AG09309 (cell line): ENCODE measurements around the gene AKAP6.
"Not testable (repeated sequence)": the region's sequence is repeated elsewhere in the genome, so short reads cannot be mapped to it uniquely, and the experiment has no call there.

Experiments used
- DNase-seq: peaks from one replicate; pipeline ENCODE4 v3.0.0-alpha.2; 2010; ENCODE audit warnings: low read depth
- H3K4me3 ChIP-seq: 2 replicates; pipeline ENCODE4 v1.5.1; 2011; ENCODE audit warnings: mild to moderate bottlenecking, low read depth, low read length, moderate library complexity; ENCODE audit not compliant: control insufficient read depth
- TF ChIP-seq, protein P1 (sequence below): IDR thresholded peaks from 2 replicates; pipeline ENCODE4 v1.5.1; 2011; ENCODE audit warnings: mild to moderate bottlenecking, low read depth, low read length, inconsistent platforms; ENCODE audit not compliant: insufficient read depth, control insufficient read depth; ENCODE audit errors: missing control alignments

AKAP6 gene

GRCh38 chr14:32383364-32384009 lies 54.4 kb downstream of the AKAP6 start:
- DNase-seq, result no peak
- TF ChIP-seq, protein P1, sequence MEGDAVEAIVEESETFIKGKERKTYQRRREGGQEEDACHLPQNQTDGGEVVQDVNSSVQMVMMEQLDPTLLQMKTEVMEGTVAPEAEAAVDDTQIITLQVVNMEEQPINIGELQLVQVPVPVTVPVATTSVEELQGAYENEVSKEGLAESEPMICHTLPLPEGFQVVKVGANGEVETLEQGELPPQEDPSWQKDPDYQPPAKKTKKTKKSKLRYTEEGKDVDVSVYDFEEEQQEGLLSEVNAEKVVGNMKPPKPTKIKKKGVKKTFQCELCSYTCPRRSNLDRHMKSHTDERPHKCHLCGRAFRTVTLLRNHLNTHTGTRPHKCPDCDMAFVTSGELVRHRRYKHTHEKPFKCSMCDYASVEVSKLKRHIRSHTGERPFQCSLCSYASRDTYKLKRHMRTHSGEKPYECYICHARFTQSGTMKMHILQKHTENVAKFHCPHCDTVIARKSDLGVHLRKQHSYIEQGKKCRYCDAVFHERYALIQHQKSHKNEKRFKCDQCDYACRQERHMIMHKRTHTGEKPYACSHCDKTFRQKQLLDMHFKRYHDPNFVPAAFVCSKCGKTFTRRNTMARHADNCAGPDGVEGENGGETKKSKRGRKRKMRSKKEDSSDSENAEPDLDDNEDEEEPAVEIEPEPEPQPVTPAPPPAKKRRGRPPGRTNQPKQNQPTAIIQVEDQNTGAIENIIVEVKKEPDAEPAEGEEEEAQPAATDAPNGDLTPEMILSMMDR, result no peak
- no peak overlapping the region for H3K4me3 ChIP-seq

DNA sequence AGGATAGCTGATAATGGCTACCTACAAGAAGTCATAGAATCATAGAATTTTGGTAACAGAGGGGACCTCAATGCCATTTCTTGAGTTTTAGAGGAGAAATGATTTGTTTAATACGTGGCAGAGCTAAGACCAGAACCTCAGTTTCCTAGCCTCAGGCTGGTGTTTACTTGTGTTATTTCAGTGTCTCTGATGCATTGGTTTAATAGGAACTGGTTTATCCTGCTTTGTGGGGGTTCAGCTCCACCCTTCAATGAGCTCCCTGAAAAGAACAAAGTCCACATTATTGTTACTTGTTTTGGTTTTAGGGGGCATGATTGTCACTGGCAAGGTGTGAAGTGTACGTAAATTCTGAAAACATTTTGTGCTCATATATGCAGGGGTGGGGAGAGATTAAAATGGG lies 55.4 kb downstream of the AKAP6 start:
- H3K4me3 ChIP-seq, result no peak overlapping the region
- TF ChIP-seq, protein P1, result no peak
- no peak for DNase-seq

DNA sequence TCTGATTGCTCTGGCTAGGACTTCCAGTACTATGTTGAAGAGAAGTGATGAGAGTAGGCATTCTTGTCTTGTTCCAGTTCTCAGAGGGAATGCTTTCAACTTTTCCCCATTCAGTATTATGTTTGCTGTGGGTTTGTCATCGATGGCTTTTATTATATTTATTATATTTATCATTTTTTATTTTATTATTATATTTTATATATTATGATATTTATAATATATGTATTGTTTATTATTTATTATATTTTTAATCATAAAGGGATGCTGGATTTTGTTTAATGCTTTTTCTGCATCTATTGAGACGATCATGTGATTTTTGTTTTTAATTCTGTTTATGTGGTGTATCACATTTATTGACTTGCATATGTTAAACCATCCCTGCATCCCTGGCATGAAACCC lies 58.2 kb downstream of the AKAP6 start:
- H3K4me3 ChIP-seq, DNase-seq: not testable (repeated sequence)

DNA sequence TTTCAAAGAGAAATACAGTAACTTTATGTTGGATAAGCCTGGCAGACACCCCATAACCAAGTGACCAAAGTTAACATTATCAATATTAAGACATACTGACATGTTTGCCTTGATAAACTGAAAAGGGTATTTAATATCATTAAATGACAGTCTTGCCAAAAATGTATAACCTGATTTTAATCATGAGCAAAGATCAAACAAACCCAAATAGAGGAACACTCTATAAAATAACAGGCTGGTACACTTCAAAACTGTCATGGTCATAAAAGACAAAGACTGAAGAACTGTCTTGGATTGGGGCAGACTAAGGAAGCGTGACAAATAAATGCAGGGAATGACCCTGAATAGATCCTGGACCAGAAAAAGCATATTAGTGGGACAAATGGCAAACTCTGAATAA lies 64.0 kb downstream of the AKAP6 start:
- DNase-seq, result no peak
- H3K4me3 ChIP-seq, result no peak overlapping the region
- TF ChIP-seq, protein P1, result no peak

- H3K4me3 ChIP-seq, result no peak overlapping the region
- no peak for DNase-seq
- TF ChIP-seq, protein P1, result no peak
Measured at GRCh38 chr14:32394038-32394437, 64.9 kb downstream of the AKAP6 start.

GRCh38 chr14:32396885-32397284 lies 67.8 kb downstream of the AKAP6 start:
- no peak for DNase-seq
- H3K4me3 ChIP-seq, result no peak overlapping the region
- TF ChIP-seq, protein P1, result no peak

DNA sequence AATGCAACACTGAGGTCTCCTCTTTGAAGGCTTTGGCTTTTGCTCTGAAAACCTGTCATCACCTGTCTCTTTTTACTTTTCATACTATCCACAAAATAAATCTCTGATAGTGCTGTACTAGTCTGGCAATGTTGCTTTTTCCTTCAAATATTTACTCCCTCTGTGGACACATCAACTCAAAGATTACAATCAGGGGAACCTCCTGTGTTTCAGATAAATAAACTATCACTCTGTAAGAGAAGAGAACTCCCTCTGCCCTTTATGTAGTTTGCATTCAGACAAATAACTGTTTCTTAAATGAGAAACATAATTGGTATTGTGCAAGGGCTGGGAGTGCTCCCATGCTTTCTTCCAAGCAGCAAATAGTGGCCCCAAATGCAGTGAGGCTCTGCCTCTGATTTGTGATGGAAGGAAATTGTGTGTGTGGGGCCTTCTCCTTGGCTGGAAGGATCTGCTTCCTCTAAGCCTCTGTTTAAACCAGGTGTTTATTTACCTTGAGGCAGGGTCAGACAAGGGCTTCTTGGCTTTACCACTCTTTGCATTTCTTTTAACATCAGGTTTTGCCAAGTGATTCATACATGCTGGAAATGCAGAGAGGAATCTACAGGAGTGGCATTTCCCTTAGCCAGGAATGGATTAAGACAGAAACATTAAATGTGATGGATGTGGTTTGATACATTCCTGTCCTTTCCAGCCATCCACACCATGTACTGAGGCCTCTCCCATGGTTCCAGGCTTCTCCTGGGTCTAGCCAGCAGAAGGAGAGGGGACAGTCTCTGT lies 69.0 kb downstream of the AKAP6 start:
- DNase-seq, result peak; percentile 41
- H3K4me3 ChIP-seq, result no peak overlapping the region
- TF ChIP-seq, protein P1, result no peak
